Mammary epithelial cell (primary cell): ENCODE data around the gene TBL3.

ENCODE experiments used
- CTCF ChIP-seq, 2 donors: IDR thresholded peaks in 1 of 2; conservative IDR thresholded peaks in 1 of 2; 2 replicates each; pipeline ENCODE4 v1.5.1; 2011 to 2012; ENCODE audit warnings: inconsistent platforms in 2 of 2, low read length in 2 of 2, mild to moderate bottlenecking in 2 of 2, control low read depth in 1 of 2, low read depth in 1 of 2; ENCODE audit not compliant: insufficient read depth in 1 of 2; ENCODE audit errors: extremely low read depth in 1 of 2
- EZH2 ChIP-seq: IDR thresholded peaks from 2 replicates; pipeline ENCODE4 v1.6.1; 2012; ENCODE audit warnings: low read length, inconsistent platforms, borderline replicate concordance

GRCh38 chr16:1984347-1985225 is 12.7 kb downstream of the TBL3 start:
- no peak for TF ChIP-seq CTCF (conservative IDR thresholded peaks at IDR 0.05 in 1 of 2, IDR thresholded peaks at IDR 0.05 in 1 of 2; ENCODE audit: extremely low read depth in 1 of 2, insufficient read depth in 1 of 2, low read depth in 1 of 2, low read length in 2 of 2)
- TF ChIP-seq EZH2: no peak
